Left hindlimb (tissue), 1 donor: Measurements from ENCODE around the gene MLST8.
"Not testable (repeated sequence)": the region's sequence is repeated elsewhere in the genome, so short reads cannot be mapped to it uniquely, and the experiment has no call there.

Experiments used
- DNase-seq: peaks from one replicate; pipeline ENCODE4 v3.0.0-alpha.2; 2018

The MLST8 gene

GRCh38 chr16:2190659-2191445, 14.4 kb upstream of the MLST8 start:
- no peak for DNase-seq

- no peak for DNase-seq
Observed at GRCh38 chr16:2191446-2191706, 13.9 kb upstream of the MLST8 start.

- no peak for DNase-seq
Observed at GRCh38 chr16:2194166-2194834, 11.0 kb upstream of the MLST8 start.

GRCh38 chr16:2194852-2195321, 10.4 kb upstream of the MLST8 start:
- no peak for DNase-seq

GRCh38 chr16:2195322-2196161, 9.7 kb upstream of the MLST8 start:
- no peak for DNase-seq

- no peak for DNase-seq
Observed at GRCh38 chr16:2196162-2196980, 8.9 kb upstream of the MLST8 start, which contains the start of gene CASKIN1. Gene CASKIN1, minus strand, starts transcription at chr16:2196605. Its CDS starts 173 bp downstream, at chr16:2196432.

GRCh38 chr16:2196981-2197511, 8.2 kb upstream of the MLST8 start:
- DNase-seq: no peak

- DNase-seq: no peak
Observed at GRCh38 chr16:2197765-2198164, 7.5 kb upstream of the MLST8 start.

GRCh38 chr16:2198283-2198682, 7.0 kb upstream of the MLST8 start:
- no peak for DNase-seq

- no peak for DNase-seq
Observed at GRCh38 chr16:2199095-2199494, 6.2 kb upstream of the MLST8 start.

GRCh38 chr16:2199621-2200139, 5.6 kb upstream of the MLST8 start:
- no peak for DNase-seq

- DNase-seq: no peak
Observed at GRCh38 chr16:2200313-2200712, 4.9 kb upstream of the MLST8 start.

GRCh38 chr16:2203119-2203688, 2.0 kb upstream of the MLST8 start:
- DNase-seq: not testable (repeated sequence)

GRCh38 chr16:2204416-2205103, 694 bp upstream of the MLST8 start:
- DNase-seq: no peak

GRCh38 chr16:2205967-2206313, 686 bp downstream of the MLST8 start:
- DNase-seq: no peak

- DNase-seq: peak; percentile 40
Observed at GRCh38 chr16:2206420-2206779, 1.1 kb downstream of the MLST8 start.

- no peak for DNase-seq
Observed at GRCh38 chr16:2206780-2207433, 1.7 kb downstream of the MLST8 start.

GRCh38 chr16:2207872-2208271, 2.6 kb downstream of the MLST8 start:
- no peak for DNase-seq

- DNase-seq: peak; percentile 44
Observed at GRCh38 chr16:2208308-2208707, 3.1 kb downstream of the MLST8 start.

GRCh38 chr16:2208772-2209171, 3.5 kb downstream of the MLST8 start:
- no peak for DNase-seq
